ENCODE results near the gene ARFGAP2.

Gene ARFGAP2

DNA sequence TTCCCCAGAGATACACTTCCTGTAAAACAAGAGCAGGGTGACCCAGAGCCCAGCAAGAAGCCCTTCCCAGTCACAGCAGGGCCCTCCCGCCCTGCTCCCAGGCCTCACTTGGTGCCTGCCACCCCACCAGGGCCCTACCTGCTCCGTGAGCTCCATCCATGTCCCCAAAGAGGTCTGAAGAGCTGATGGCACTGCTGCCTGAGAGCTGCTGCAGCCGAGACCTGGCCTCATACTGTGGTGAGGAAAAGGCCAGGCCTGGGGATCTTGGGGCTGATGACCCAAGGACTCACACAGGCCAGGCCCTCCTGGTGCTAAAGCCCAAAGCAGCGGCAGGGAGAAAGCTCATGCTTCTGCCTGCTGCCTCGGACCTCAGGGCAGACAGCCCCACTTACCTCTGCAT lies 10.3 kb downstream of the ARFGAP2 start:
- no peak for DNase-seq

DNA sequence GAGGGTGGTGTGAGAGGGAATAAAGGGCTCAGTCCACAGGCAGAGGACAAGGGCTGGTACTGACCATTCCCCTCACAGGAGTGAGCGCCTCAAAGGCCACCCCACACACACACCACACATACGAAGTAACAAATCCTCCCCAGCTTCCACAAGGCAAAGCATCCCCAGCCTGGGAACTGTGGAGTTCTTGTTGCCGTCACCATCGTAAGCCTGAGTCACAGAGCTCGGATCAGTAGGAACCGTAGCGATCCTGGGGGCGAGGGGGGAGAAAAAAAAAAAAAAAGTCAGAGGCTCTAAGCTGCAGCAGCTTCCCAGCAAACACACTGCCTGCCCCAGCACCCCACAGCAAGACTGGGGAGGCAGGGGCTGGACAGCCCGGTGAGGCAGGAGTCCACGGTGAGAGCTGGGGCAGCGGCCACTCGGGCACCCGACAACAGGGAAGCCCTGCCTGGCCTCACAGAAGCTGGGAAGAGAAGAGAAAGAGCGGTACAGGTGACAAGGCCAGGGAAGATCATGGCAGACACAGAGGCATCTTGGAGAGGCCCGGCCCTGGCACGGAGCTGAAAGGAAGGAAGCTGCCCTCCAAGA lies 11.3 kb downstream of the ARFGAP2 start:
- no peak for DNase-seq

DNA sequence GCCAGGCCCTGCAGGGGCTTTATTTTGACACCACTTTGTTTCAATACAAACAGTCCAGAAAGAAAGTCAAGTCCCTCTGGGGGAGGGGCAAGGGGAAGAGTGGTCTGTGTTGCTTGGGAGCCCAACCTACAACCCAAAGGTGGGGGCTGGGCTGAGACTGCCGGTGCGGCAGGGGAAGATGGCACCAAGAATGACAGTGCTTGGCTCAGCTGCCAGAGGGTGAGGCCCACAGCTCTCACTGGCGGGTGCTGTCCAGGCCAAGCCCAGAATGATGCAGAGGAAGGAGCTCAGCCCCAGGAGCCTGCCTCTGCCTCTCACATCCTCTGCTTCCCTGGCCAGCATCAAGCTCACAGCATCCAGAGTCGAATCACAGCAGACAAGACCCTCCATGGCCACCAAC lies 12.4 kb downstream of the ARFGAP2 start:
- no peak for DNase-seq

DNA sequence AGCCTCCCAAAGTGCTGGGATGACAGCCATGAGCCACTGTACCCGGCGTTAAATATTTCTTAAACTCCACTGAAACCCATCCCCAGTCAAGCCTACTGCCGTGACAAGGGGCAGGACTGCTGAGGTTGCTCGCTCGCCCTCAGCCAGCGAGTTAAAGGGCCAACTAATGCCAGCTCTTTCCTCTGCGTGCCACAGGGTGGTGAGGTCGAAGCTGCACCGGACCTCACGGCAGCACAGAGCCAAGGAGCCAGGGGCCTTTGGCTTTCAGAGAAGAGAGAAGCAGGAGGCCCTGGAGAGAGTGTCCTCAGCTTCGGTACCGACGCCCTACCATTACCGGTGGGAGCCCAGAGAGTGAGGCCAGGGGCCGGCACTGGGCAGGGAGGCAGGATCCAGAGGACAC lies 12.8 kb downstream of the ARFGAP2 start:
- DNase-seq: no peak

DNA sequence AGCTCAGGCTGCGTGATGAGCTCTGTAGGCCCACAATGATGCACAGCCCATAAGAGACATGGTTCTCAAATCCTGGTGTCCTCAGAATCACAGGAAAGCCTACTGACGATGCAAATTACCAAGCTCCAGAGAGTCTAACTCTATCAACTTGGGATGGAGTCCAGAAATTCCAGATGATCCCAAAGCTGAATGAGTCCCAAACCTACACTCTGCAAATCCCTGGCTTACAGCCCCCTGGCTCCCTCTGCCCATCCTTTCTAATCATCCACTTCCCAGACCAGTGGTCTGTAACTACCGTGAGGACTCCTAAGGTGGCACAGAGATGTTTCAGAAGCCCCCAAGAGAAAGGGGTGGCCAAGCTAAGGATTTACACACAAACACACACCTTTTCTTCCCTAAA lies 13.5 kb downstream of the ARFGAP2 start:
- DNase-seq: no peak

DNA sequence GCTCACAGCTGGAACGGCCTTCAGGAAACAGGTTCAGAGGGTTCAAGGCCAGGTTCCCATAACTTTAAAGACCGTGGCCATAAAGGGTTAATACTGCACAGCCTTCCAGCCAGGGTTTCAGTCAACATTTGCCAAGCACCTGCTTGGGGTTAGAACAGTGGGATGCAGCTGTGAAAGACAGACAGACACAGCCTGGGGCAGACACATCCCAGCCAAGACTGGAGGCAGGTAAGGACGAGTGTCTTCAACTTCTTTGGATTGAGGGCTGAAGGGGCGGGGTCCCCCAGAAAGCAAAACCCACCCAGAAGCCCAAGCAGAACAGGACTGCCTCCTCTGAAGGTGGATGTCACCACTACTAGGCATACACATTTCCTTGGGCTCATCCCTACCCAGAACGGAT lies 14.3 kb downstream of the ARFGAP2 start:
- DNase-seq: no peak

DNA sequence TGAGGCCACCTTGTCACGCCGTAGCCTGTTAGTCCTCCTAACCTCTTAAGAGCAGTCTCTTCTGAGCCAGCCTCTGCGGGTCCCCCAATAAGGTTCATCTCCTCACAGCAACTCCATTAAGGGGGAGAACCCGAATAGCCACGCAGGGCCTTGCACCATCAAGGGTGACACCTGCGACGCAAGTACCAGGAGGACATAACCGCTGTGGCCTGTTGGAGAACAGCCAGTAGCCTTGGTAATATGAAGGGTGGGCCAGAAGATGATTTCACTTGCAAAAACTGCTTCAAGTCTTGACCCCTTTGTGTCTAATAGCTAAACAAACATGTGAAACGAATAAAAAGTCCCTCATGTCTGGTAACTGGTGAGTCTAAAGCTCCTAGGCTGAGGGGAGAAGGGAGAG lies 14.8 kb downstream of the ARFGAP2 start:
- no peak for DNase-seq

DNA sequence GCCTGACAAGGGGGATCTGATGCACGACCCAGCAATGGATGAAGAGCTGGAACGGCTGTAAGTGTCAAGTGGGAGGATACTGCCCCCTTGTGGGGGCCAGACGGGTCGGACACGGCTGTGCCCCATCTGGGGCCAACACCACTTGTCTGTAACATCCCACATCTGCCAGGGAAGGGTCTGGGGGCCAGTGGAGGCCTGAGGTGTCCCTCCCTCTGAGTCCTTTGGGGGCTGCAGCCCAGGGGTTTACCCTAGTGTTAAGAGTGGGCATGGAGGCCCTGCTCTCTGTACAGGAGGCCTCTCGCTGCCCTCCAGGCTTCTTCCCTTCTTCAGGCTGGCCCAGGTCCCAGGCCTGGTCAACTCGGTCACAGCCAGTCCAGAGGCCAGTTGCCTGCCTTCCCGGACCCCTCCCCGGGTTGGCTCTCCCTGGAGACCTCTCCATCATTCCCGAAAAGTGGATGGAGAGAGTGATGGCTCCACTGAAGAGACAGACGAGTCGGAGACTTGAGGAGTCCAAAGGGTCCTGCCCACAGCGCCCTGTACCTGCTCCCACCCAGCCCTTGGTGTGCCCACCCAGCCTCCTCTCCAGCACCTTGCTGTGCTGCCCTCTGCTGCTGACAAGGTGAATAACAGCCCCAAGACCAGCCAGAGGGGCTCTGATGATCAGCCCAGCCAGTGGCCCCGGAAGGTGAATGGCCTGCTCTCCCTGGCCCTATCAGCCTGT lies 15.4 kb downstream of the ARFGAP2 start:
- DNase-seq: peak; percentile 34 to 71 (median 48)

DNA sequence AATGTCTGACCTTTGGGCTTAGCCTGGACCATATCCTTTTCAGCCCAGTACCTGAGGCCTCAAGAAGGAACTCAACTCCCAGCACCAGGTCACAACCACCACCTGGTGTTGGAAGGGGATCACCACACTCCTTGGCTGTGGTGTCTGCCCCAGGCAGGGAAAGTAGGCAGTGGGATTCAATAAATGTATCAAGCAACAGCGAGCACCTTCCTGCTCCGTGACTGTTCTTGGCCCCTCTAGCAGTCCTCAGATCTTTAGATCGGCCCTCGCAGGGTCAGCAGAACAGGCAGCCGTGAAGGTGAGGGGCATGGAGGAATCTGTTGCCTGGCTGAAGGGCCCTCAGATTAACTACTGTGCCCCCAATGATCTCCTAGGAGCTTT lies 15.9 kb downstream of the ARFGAP2 start:
- no peak for DNase-seq

DNA sequence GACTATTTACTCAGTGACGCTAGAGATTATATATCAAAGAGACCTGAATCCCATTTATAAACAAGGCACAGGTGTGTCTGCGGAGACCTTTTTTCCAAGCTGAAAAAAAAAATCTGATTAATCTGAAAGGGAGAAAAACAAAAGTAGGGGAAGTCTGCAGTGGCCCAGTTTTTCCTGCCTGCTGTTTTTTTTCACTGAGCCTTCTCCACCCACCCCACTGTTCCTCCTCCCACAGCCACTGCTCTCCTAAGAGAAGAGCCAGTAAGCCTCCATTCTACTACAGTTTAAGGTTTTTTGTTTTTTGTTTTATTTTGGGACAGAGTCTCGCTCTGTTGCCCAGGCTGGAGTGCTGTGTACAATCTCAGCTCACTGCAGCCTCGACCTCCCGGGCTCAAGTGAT lies 18.4 kb downstream of the ARFGAP2 start:
- DNase-seq: no peak

DNA sequence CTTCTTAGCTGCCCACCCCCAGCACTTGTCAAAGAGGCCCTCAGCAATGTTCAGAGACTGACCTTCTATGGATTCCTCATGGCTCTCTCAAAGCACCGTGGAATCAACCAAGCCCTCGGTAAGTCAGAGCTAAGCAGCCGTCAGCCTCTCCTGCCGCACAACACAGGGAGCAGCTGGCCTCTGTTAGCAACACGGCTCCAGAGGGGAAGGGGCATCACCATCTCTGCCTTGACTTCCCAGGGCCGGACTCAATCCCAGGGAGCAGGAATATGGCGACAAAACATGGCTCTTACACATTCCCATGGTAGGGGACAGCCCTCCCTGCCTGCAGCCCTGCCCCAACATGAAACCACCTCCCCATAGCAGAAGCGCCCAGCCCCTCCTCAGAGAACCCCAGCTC lies 18.9 kb downstream of the ARFGAP2 start:
- DNase-seq: no peak

DNA sequence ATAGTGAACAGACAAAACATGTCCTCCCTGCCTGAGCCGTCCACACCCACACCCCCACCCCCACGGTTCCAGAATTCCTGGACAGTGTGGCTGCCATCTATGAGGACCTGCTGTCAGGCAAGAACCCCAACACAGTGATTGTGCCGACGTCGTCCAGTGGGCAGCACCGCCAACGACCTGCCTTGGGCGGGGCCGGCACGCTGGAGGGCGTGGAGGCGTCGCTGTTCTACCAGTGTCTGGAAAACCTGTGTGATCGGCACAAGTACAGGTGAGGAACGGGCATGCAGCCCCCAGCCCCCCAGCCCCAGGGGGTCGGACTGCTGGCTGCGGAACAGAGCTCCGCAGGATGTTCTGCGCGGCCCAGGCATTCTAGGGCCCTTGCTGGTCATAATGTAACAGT lies 19.7 kb downstream of the ARFGAP2 start:
- no peak for DNase-seq

DNA sequence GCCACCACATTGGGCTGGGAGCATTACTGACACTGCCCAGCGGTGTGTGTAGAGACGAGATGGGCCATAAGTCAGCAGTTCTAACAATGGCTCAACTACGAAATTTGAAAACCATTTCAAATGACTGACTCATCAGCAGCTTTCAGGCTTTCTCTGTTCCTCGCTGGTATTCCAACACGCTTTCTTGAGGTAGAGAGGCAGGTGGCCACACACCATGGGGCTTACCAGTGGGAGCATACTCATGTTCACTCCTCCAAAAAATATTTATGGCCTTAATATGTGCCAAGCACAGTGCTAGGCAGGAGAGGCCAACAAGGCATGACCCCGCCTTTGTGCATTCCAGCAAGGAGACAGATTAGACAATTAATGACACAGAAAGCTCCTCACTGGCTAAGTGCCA lies 20.3 kb downstream of the ARFGAP2 start:
- no peak for DNase-seq

DNA sequence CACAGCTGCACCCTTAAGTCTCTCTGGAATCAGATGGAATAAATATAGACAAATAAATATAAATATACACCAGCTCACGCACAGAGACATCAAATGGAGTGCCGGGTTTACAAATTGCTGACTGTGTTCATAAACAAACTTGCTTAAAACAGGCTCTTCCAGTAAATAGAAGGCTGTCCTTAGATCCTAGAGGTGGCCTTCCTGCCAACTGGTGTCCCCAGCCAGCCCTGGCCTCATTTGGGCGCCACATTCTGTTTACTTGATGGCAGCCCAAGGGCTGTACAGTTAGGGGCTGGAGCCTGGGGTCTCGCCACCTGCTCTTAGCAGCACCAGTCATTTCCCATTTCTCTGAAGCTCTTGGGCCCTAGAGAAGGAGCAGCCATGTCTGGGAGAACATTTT lies 20.8 kb downstream of the ARFGAP2 start:
- DNase-seq: no peak

DNA sequence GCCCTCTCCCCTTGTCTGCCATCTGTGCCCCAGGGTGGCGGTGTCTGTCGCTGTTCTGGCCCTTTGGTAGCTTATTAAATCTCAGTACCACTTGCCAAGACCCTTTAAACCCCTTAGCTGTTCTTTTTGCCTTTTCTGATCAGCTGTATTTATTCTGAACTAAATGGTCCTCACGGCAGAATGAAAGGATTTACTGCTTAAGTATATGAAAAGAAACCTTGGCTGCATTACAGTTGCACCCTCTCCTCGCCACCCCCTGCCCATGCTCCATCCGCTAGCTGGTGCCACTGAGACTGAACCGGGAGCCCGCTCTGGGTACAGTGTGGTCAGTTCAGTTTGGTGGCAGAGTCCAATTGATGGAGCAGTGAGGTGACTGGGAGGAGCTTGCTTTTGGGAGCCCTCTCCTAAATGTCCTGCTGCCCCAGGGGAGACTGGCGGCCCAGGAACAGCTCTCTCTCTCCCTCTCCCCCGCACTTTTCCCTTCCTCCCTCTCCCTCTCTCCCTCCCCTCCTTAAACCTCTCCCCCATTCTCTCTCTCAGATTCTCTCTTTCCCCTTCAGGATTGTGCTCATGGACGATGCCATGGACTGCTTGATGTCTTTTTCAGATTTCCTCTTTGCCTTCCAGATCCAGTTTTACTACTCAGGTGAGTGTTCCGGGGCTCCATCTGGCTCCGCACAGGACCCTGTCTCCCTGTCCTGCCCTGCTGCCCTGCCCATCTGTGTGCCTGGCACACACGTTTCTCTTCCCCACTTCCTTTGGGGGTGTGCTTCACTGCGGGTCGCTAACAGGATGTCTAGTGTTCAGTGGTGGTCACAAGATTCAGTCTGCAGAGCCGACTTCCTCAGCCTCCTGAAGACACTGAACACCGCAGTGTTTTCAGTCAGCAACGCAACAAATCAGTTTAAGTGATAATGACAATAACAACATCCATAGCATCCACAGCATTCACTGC lies 21.8 kb downstream of the ARFGAP2 start:
- peak in 3 of 6 experiments; percentile 49 to 65 (median 50) for DNase-seq

DNA sequence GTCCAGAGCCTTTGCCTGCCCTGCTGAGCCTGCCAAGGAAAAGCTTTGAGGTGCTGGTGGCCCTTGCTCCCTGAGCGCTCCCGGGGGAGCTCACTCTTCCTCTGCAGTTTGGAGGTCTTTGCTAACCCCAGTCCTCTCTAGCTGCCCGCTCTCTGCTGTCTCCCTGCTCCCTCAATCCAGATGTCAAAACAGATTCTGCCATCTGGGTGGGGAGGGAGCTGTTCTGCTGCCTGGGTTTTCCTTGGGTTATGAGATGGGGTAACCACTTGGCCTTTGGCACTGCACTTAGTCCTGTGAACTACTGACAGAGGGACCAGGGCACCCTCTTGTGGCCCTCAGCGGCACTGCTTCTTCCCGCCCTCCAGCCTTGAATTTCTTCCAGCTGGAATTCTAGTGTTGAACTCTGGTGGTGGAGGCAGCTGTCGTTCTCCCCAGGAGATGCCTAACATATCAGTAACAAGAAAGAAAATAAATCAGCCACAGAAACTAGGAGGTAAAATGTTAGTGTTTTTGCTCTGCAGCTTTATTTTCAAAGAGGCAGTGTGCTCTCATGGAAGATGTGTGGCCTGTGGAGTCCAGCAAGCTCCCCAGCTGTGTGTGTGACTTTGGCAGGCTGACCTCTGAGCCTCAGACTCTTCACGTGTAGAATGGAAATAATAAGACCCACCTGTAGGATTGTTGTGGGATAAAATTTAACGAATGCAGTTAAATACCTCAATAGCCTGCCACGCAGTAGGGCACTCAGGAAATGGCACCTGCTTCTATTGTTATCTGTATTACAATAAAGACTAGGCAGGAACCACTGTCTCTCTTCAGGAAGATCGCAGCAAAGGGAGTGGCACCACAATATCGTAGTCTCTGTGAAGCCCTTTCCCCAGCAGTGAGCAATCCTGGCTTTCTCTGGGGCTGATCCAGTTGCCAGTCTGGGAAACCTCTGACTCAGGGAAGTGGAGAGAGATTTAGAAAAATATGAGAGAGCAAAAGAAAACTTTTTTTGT lies 23.4 kb downstream of the ARFGAP2 start:
- peak; percentile 18 to 80 (median 44) for DNase-seq

DNA sequence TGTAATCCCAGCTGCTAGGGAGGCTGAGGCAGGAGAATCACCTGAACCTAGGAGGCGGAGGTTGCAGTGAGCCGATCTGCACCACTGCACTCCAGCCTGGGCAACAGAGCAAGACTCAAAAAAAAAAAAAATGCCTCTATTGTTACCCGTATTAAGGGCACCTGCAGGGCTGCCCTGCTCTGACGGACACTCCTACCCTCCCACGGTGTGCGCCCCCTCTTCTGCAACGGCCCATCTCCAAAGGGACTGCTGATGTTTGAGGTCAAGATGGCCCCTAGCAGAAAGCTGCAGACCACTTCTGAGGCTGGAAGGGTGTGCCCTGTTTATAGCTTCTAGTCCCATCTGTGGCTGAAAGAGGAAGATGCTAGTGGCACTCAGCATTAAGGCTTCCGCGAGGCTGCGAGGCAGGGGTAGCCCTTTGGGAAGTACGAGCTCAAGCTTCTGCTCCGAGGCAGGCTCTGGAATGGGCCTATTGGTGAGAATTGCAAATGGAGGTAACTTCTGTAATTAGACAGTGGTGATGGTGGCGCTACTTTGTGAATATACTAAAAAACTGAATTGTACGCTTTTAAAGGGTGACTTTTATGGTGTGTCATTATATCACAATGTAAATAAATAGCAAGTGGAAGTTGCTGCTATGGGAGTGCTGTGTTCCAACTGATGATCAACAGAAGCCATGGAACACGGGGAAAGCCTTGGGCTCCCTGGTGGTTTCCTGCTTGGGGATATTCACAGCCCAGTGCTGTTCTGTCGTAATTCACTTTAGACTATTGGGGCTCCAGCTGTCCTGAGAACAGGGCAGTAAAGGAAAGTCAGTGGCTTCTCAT lies 24.3 kb downstream of the ARFGAP2 start:
- DNase-seq: no peak

DNA sequence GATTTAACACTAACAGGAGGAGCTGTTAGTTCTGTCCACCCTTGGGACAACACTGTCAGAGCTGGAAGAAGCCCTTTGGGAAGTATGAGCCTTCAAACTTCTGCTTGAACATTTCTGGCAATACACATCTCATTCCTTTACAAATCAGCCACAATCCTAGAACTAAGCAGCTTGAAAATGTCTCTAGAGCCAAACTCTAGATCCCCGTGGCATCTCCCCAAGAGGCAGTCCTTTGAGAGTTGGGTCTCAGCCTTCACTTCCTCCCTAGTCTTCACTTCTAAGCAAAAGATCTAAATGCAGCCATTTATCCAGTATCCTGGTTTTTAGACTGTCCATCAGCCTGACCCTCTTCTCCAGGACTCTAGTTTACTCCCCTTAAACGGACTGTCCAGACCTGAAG lies 26.9 kb downstream of the ARFGAP2 start:
- no peak for DNase-seq

DNA sequence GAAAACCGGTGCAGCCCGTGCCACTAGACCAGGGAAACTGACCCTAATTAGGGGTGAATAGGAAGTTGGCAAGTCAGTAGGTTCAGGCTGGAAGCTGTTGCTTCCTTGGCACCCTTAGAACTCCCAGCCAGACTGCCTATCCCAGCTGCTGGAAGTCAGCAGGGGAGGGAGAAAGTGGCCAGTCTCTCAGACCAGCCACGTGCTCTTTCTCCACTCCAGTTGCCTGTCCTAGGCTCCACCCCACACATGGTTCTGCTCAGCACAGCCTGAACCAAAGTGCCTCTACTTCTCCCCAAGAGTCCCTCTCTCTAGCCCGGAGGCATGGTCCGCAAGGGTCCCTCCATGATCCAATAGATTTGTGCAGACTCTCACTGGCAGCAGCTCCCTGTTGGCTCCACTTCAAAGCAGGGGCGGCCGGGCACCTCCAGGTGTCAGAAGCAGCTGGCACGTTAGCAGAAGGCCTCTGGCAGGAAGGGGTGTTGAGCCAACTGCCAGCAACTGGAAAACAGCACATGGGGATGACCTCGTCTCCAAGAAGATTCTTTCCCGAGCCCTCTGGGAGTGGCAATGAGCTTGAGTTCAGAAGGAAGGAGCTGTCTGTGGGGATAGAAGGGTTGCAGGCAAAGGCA lies 27.7 kb downstream of the ARFGAP2 start:
- DNase-seq: no peak

DNA sequence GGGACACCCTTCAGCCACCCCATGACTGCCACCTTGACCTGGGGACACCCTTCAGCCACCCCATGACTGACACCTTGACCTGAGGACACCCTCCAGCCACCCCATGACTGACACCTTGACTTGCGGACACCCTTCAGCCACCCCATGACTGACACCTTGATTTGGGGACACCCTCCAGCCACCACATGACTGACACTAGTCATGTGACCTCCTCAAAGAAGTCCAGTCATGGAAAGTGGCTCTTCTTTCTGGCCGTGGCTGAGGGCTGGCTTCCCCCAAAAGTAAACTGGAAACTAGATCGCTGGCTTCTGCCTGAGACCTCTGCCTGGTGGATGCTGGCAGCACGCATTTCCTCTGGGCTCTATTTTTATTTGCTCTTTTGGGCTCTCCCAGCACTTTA lies 28.4 kb downstream of the ARFGAP2 start:
- no peak for DNase-seq

DNA sequence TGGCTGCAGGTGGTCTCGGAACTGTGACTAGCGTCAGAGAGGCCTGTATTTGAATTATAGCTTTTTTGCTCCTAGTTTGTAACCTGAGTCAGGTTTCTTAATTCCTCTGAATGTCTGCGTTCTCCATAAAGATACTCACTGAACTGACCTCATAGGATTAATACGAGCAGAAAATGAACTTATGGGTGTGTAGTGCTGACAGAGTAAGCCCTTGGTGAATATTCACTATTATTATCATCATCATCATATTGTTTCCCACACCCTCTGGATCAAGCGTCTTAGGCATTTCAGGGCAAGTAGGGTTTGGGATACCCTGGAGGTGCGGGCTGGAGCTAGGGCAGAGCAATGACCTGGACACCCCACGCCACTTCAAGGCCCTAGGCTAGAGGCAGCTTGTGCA lies 29.0 kb downstream of the ARFGAP2 start:
- DNase-seq: no peak
